Measurements from ENCODE around the gene APEH. TPM values are rescaled to one million over a fixed set of nuclear protein-coding genes. Genes with fewer than 3 reads are reported as not detected.

Gene APEH
- total and polyA plus RNA-seq, 9 of the 15 experiments (the other 6 are each of a cell fraction or from before 2014, with no cell fraction given): 70.9 to 177 (median 117) TPM

DNA sequence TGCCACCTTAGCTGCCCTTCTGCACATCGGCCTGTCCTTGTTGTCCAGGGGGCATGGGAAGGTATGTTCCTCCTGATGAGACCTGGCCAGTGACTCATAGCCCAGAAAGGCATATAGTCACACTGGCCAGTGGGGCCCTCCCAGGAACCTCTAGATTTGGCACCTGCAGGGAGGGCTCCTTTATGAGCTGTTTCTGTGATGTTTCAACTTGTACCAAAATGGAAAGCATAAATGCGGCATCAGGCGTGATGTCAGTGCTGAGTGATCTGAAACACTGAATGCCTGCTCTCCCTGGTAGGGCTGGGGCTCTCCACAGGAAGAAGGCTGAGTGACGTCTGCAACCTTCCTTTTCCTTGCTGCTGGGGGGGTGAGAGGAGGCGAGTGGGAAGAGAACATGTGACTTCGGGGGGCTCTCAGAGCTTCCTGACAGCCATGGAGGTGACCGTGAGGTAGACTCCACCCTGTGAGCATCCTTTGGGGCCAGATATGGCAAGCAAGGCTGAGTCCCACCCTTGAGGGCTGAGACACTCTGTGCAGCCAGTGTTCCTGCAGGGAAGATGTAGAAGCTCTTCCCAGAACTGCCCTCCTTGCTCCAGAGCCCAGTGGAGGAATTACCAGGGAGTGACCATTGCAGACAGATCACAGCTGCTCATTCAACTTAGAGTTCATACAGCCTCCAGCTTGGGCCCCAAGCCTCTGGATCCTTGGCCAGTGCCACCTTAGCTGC lies 37.1 kb upstream of the APEH start:
- H3K9ac ChIP-seq (ENCODE audit: insufficient read depth in 1 of 2, low read depth in 2 of 2, low read length in 2 of 2): no peak overlapping the region; a peak in 1 of 4 replicates
- no peak overlapping the region for H2AFZ ChIP-seq (ENCODE audit: low read depth, low read length)
- H3K4me1 ChIP-seq (replicated peaks in 1 of 2; ENCODE audit: control insufficient read depth in 2 of 2, insufficient read depth in 2 of 2, low read length in 2 of 2): peaks cover 13 to 22% of the 10 kb centered on the region in 2 experiments; a peak in 3 of 5 replicates
- no peaks in the 10 kb centered on the region for H3K9me3 ChIP-seq (replicated peaks; ENCODE audit: control insufficient read depth, insufficient read depth, low read depth, low read length)
- no peak overlapping the region for H3K4me3 ChIP-seq
- DNase-seq (ENCODE audit: extremely low read depth in 1 of 4, low spot score in 3 of 4) (no peak), FAIRE-seq (no peak), ATAC-seq (no peak)
- ChIA-PET POLR2A (interaction anchor here (1.1 kb wide), 1 partner anchor 30 kb away, joined by 3 read pairs; no protein-coding TSS in a partner anchor), CTCF (ENCODE audit: low intra/inter-chr PET ratio) (no interaction called here)
- H3K27me3 ChIP-seq (ENCODE audit: control insufficient read depth in 2 of 2, insufficient read depth in 2 of 2, low read length in 2 of 2): no peaks in the 10 kb centered on the region
- intact Hi-C loops (cut with micrococcal nuclease) (no loop called here), in situ Hi-C loops (cut with MboI) (no loop called here)
- no peaks in the 10 kb centered on the region for H3K9me1 ChIP-seq (ENCODE audit: control insufficient read depth, insufficient read depth, low read length)
- no peak overlapping the region for H3K27ac ChIP-seq (ENCODE audit: extremely low read depth, low read depth, low read length)
- H3K36me3 ChIP-seq (ENCODE audit: control insufficient read depth, insufficient read depth, low read length): no peaks in the 10 kb centered on the region
- TF ChIP-seq ZNF24 (IDR thresholded peaks at IDR 0.05): no peak
- TF ChIP-seq TAF1 (IDR thresholded peaks at IDR 0.05; ENCODE audit: control insufficient read depth, extremely low read depth, insufficient read depth, low read length, severe bottlenecking): no peak
- TF ChIP-seq MAFG (tag; conservative IDR thresholded peaks at IDR 0.05): no peak
- TF ChIP-seq AFF4 (CRISPR knock-in tag; IDR thresholded peaks at IDR 0.05): no peak
- no peak for TF ChIP-seq CCAR2 (IDR thresholded peaks at IDR 0.05; ENCODE audit: low read depth, low read length)
- no peak for TF ChIP-seq PHF21A (IDR thresholded peaks at IDR 0.05; ENCODE audit: borderline replicate concordance, low read depth)
- no peak for TF ChIP-seq PHF20 (IDR thresholded peaks at IDR 0.05; ENCODE audit: partially characterized antibody)
- TF ChIP-seq ZNF277 (CRISPR knock-in tag; IDR thresholded peaks at IDR 0.05; ENCODE audit: borderline replicate concordance): no peak
- TF ChIP-seq ZNF23 (CRISPR knock-in tag; IDR thresholded peaks at IDR 0.05): no peak
- no peak for TF ChIP-seq EP300 (IDR thresholded peaks at IDR 0.05; ENCODE audit: low read length)
- H3K79me2 ChIP-seq (ENCODE audit: control insufficient read depth, insufficient read depth, low read length): no peaks in the 10 kb centered on the region
- H3K4me2 ChIP-seq (ENCODE audit: insufficient read depth, low read length): no peak overlapping the region
- 42% methylated on average over 4 of the region's 7 CpGs for WGBS (ENCODE audit: insufficient coverage, low coverage, missing lambda C conversion rate)
- BruUV-seq (replicated peaks): no TSS peak
- H4K20me1 ChIP-seq (replicated peaks; ENCODE audit: control insufficient read depth, insufficient read depth, low read length): no peaks in the 10 kb centered on the region
